Activated CD4-positive, alpha-beta T cell treated with anti-CD3 and anti-CD28 coated beads, Interleukin-2, Interleukin-4, amounts not matched to agents 100 ng/mL and 50 ng/mL, durations not matched to agents 16 hours and 8 hours (primary cell): ENCODE measurements around the gene DIS3L2.

Experiments used
- DNase-seq: peaks from one replicate; pipeline ENCODE4 v3.0.0-alpha.2; 2020; ENCODE audit warnings: low spot score

DIS3L2 gene

DNA sequence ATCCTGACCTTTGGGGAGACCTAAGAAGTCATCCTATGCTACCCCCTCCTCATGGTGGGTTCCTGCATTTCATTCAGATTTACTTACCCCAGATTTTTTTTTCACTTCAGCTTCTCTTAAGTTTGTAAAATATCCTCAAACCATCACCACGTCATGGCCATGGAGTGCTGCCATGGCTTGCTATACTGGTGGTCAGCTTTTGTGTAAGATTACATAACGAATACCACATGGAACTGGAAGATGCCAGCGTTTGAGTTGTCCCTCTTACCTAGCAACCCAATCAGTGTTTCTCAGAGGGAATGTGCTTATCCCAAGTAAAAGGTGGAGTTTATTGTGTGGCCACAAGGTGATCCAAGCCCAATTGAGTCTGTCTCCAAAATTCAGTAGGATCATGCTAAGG lies 268.4 kb downstream of the DIS3L2 start:
- DNase-seq, result no peak

DNA sequence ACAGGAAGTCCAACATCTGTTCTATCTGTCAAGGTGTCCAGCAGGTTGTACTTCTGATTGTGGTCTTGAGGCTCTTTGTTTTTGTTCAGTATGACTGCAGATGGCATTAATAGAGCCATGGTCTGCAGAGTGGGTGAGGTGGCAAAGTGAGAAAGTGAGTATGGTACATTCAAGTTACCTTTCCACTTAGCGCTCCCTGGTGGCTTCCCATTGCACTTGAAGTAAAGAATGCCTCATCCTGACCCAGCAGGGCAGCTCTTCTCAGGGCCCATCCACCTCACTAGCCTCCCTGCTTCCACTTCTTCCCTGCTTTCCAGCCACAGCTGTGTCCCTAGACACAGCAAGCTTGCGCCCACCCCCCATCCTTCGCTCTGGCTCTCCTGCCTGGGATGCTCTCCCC lies 269.0 kb downstream of the DIS3L2 start:
- DNase-seq, result peak; percentile 11

DNA sequence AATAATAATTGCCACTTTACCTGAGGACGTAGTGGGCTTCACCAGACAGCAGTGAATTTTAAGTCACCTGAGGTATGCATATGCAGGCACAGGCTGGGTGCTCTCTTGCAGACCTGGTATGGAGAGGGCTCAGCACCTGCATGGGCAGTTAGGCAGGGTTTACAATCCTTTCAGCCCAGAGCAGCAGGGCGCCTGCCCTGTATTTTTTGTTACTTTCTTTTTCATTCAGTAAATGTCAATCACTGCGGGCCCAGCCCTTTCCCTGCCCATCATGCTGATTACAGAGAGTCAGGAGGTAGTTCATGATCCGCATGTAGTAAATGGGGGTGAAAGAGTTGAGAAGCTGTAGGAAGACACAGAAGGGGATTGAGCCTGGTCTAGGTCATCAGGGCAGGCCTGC lies 270.0 kb downstream of the DIS3L2 start:
- no peak for DNase-seq

DNA sequence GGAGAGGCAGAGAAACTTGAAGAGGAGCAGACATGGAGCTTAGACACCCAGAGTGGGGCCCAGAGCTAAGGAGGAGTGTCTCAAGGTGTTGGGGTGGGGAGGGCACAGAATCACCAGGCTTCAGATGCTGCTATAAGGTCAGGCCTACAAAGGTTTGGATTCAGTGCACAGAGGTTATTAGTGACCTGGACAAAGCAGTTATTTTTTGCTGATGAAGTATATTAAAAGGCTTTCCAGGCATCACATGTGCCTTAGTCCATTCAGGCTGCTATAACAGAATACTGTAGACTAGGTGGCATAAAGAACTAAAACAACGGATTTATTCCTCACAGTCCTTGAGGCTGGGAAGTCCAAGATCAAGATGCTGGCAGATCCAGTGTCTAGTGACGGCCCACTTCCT lies 271.4 kb downstream of the DIS3L2 start:
- no peak for DNase-seq

DNA sequence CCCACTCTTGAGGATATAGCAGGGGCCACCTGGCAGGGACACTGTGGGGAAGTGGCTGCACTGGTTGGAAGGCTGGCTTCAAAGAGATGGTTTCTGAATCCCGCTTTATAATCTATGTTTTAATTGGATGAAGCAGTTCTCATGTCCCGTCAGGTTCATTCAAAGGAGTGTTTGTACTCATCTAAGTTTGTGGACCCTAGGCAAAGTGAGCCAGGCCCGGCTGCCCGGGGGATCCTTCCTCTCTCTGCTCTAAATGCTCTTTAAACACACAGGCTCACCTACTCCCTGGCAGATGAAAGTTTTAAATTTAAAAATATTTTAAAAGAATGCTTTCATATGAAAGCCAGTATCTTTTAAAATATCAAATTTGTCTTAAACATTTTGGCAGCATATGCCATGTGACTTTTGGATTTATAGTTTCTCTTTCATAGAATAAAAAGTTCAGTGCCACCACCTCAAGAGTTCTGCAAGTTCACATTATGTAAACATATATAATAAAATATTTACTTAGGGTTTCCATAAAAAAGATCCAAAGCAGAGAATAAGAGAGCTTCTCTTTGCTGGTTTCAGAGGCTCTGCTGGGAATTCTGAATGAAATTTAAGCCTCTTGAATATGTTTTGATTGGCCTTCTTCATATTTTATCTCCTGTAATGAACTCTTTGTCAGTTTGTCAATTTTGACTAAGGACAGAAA lies 273.6 kb downstream of the DIS3L2 start:
- no peak for DNase-seq

DNA sequence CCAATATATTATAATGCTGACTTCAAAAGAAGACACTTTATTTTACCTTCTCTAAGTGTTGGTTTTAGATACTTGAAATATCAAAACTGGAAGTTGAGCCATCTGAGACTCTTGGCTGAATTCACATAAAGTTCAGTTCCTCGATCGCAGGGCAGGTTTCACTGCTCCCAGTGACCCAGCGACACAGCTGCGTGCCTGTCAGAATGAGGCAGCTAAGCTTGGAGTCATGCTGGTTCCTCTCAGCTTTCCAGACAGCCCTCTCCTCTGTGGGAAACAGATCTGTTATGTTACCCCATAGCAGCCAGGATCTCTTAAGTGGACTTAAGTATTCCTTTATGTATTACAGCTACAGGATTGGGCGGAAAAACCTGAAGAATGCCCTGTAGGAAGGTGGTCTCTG lies 274.2 kb downstream of the DIS3L2 start:
- no peak for DNase-seq

DNA sequence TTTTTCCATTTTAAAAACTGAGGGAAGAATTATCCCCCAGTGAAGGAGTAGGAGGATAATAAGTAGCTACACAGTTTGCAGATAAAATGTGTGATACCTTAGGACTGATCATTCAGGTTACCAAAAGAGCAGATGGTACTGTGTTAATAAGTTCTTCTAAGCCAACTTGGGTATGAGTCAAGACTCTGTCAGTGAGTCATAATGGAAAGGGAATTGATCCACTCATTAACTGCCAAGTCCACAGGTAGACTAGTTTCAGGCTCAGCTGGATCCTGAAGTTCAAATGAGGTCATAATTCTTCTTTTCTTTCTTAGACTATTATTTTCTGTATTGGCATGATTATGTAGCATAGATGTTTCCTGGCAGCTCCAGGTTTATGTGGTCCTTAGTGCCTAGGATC lies 274.7 kb downstream of the DIS3L2 start:
- DNase-seq, result peak; percentile 21

DNA sequence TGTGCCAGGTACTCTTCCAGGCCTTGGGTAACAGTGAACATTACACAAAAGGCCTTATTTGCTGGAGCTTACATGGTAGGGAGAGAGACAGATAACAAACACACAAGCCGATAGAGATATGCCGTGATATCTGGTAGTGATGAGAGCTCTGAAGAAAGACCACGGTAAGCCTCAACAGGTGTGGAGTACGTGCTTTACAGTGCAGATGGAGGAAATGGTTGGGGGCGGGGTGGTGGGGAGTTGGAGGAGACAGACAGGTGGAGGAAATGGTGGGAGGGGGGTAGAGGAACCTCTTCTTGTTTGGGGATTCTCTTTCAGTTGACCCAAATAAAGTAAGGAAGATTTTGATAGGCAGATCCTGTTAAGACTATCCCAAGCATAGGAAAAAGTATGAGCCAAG lies 276.0 kb downstream of the DIS3L2 start:
- no peak for DNase-seq

DNA sequence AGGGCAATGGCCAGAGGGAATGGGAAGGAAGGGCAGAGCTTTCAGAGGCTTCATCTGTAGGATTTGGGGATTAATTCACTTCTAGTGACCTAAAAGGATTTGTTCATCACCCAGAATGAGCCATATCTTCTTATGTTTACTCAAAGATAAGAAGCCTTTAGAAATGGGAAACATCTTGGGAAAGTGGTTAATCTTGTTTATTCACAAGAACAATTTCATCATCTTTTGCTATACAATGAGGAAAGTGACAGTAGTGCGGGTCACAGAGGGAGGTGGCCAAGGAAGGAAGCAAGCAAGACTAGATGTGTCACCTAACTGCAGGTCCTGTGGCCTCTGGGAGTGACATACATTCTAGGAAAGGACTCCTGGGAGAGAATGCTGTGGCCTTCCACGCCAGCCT lies 276.6 kb downstream of the DIS3L2 start:
- DNase-seq, result no peak

DNA sequence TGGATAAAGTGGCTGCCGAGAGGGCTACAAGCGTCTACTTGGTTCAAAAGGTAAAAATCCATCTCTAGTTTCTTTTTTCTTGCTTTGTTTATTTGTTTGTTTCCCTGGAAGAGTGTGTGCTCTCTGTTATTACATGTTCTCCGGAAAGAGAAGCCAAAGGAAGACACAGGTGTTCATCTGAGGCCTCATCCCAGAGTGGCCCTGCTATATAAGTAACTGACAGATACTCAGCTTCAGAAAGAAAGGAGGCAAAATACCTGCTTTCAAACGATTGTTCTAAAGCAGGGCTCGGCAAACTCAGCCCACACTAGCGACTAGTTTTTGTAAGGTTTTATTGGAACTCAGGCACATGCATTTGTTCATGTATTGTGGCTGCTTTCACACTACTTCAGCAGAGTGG lies 277.1 kb downstream of the DIS3L2 start:
- DNase-seq, result no peak

DNA sequence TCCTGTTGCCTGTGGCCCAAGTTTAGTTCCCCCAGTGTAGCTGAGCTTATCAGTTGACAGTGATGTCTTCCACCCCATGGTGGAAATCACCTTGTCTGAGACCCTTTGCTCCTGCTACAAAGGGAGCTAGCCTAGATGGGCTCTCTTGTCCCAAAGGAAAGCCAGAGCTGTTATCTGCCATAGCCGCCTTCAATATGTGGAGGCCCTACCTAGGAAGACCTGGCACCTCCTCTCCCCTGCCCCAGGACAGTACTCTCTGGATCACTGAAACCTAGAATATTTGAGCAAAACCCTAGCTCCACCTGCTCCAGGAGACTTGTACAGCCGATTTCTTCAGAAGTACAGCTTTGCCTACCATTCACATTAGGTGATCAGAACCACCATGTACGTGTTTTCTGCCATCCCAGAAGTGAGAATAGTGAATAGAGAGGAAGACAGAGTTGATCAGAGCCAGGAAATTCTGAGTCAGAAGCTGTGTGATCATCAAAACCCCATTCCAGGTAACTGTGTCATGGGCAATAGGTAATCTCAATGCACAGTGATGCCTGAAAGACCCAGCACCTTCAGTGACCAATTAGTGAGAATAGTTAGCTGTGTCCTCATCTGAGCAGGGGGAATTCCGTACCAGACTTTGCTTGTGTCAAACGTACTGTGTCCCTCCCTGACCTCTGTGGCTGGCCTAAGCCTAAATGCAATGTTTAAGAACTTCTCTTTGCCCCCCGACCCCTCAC lies 278.6 kb downstream of the DIS3L2 start:
- DNase-seq, result peak; percentile 20

DNA sequence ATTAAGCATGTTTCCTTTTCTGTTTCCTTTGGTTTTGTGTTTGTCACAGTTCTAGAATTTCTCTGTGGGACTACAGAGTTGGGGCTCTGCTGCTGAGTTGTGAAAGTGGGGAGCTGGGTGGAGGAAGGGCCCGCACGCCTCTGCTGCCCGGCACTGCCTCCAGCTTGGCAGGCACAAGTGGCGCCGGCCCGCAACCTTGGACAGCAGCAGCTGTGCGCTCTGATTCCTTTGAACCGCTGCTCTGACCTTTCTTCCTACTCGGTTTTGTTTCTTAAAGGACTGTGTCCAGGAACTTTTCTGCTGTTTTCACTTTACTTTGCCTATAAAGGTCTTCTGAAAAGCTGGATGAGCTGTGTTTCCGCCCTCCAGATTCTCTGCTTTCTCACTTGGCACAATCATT lies 279.4 kb downstream of the DIS3L2 start:
- DNase-seq, result no peak

DNA sequence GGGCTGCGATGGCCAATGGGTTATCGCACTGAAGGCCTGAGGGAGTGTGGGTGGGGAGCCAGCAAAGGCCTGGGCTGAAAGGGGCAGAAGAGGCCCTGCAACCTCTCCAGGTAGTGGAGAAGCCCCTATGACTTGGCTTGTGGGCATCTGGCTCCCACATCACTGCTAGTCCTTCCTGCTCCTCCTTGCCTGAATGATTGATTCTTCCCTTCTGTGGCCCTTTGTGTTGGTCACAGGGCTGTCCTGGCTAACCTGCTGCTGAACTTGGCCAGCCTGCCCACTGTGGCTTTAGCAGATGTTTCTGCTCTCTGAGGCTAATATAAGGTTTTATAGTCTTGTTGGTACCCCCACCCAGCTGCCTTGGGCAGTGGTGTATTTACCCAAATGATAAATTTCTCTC lies 280.8 kb downstream of the DIS3L2 start:
- no peak for DNase-seq

DNA sequence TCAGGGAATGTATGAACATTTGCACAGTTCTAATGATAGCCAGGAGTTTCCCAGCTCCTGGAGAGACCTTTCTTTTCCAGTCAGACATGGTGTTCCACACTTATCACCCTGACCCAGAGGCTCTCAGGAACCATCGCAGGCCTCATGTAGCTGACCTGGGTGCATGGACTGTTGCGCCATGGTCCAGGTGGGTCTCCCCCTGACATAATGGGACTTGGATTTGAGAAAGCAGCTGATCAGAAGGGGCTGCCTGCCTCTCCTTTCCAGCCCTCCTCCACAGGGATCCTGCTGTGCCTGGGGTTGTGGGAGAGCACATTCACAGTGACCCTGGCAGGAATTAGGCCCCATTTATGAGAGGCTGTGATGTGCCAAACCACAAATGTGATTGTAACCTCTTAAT lies 283.6 kb downstream of the DIS3L2 start:
- DNase-seq, result no peak

DNA sequence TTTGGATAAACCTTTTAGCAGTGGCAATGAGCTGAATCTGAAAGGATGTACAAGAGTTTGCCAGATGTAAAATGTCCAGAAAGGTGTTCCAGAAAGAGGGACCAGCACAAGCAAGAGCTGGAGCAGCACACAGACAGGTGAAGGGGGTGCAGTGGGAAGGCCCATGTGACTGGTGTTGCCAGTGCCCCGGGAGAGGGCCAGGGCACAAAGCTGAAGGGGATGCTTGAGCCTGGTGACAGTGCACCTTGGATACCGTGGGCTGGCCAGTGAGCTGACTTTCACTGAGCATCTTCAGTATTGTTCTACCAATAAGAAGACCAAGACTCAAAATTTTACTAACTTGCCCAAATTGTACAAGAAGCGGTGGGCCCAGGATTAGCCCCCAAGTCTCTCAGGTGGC lies 284.7 kb downstream of the DIS3L2 start:
- no peak for DNase-seq

DNA sequence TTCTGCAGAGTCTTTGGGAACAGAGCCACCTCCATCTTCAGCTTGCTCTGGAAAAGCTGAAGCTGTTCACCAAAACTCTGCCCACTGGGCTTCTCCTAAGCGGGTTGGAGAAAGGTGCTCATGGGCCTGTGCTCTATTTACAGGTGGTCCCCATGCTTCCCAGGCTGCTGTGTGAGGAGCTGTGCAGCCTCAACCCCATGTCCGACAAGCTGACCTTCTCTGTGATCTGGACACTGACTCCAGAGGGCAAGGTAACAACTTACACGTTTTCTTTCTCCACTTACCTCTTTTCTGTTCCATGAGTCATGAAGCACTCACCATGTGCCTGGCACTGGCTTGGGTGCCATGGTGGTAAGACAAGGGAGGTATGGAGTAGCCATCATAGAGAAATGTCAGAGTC lies 287.6 kb downstream of the DIS3L2 start:
- no peak for DNase-seq

DNA sequence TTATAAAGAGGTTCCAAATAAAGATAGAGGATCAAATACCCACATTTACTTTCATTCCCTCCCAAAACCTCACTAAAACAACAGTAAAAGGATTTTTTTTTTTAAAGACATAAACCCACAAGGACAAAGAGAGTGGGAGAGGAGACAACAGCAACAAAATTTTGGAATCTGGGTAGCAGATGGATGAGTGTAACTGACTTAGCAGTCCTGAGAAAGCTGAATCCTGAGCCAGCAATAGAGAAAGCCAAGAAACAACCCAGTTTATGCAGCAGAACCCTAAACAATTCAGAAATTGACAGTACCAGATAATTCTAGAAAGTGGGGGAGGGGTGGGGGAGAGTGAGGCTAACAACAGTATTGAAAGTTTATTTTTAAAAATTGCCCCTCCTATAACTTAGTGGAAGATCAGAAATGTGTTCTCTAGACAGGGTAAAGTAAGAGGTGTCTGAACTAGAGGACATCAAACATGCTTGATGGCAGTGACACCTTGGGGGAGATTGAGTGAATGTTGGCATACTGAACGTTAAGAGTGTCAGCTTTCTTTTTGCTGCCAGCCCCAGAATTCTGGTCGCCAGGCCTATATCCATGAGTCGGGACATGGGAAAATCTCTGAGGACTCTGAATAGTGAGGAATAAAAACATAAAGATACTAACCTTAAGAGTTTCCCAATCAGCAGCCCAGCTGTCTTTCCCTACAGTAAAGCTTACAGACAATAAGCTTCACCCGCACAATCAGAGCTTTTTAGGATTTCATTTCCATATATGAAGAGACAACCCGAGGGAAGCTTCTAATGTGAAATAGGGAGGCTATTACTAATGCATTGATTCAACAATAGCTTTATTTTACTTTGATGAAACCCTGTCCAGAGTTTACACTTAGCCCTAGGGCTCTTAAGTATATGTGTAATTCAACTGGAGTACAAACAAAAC lies 289.0 kb downstream of the DIS3L2 start:
- no peak for DNase-seq

DNA sequence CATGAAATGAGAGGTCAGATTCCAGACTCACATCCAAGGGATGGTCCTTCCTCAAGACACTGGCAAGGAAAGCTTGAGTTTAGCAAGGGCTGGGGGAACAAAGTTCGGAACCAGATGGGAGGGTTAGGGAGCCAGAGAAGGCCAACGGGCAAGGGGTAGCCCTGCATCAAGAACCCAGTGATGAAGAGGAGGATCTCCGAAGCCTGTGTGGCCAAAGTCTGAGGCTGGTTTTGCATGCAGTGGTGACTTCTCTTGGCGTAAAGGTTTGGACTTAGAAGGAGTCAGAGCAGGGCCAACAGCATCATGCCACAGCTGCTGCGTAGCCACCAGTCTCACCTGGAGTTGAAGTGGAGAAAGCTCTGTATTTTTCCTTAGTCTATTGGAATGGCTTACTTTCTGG lies 293.5 kb downstream of the DIS3L2 start:
- DNase-seq, result no peak

DNA sequence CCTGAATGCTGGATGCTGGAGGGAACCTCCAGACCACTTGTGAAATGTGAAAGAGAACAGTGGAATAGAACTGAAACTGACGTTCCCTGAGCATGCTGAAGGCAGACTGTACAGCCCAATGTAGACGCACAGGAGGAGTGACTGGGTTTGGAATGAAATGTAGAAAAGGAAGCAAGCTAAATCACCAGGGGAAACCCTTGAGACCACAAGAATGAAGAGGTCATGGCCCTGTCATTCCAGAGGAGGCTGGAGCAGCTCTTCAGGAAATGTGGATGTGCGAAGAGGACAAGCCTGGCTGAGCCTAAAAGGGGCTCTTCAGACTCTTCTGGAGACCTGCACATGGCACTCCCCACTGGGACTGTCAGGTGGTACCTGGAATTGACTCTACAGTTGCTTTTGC lies 298.6 kb downstream of the DIS3L2 start:
- DNase-seq, result no peak

DNA sequence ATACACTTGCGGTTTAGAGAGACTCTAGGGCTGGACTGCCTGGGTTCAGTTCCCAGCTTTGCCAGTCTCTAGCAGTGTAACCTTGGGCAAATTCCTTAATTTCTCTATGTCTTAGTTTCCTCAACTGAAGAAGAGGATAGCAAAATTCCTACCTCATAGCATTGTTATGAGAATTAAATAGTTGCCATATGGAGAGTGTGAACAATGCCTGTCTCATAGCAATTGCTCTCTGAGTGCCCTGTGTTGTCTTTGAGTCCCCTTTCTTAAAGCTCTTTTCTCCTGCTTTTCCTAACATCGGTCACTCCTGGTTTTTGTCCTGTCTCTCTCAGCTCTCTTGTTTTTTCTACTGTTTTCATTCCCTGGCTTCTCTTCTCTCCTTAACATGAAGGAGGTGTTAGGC lies 300.3 kb downstream of the DIS3L2 start:
- no peak for DNase-seq

DNA sequence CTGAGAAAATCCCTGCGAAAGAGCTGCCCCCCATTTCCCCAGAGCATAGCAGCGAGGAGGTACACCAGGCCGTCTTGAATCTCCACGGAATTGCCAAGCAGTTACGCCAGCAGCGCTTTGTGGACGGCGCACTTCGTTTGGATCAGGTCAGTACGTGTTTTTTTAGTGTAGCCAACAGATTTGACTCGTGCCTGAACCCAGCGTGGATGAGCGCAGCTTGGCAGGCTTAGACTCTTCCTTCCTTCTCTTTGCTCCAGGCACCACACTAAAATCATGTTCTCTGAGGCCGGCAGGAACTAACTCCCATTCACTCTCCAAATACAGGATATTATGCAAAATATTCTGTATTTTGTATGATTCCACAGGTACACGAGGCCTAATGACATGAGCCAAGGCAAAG lies 301.8 kb downstream of the DIS3L2 start:
- DNase-seq, result no peak

DNA sequence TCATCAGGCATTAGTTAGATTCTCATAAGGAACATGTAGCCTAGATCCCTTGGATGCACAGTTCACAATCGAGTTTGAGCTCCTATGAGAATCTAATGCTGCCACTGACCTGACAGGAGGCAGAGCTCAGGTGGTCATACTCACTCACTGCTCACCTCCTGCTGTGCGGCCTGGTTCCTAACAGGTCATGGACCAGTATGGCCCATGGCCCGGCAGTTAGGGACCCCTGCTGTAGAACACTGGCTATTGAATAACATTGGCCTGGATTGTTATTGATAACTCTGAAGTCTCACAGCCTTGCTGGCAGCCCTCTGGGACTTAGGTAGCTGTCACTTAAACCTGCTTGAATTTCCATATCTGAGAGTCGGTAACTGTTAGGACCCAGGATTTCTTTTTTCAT lies 302.6 kb downstream of the DIS3L2 start:
- DNase-seq, result no peak

DNA sequence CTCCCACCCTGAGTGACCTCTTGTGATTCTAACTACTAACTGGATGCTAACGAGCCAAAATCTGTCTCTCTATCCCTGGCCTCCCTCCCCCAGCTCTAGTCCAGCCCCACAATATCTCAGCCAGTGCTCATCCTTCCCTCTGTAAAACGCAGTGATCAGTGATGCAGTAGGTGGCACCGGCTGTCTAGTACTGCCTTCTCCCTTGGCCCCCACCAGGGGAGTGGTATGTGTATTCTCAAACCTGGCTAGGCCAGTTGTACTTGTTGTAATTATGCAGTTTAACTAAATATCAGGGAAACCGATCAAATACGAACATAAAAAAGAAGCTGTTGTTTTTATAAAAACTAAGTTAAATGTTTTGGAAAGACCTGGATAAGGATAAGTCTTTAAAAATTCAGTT lies 303.8 kb downstream of the DIS3L2 start:
- no peak for DNase-seq
